Lung (tissue), 12 donors: ENCODE data around the gene PHIP. TPM values are rescaled to one million over a fixed set of nuclear protein-coding genes. Genes with fewer than 3 reads are reported as not detected.

Experiments
- ATAC-seq: fragments of 200-7000 bp; cut with Tn5 transposase; one replicate; pipeline ENCODE4 v1.9.1; 2020; ENCODE audit warnings: moderate number of reproducible peaks; ENCODE audit not compliant: insufficient read depth, low FRiP score
- DNase-seq, 3 donors: peaks; one replicate each; pipeline ENCODE4 v3.0.0-alpha.2; 2013 to 2017
- H3K27ac ChIP-seq, 2 donors: one replicate each; pipeline ENCODE4 v1.5.1; 2013; ENCODE audit warnings: mild to moderate bottlenecking in 2 of 2, moderate library complexity in 2 of 2, control low read depth in 1 of 2, inconsistent platforms in 1 of 2, low read depth in 1 of 2, low read length in 1 of 2
- H3K27me3 ChIP-seq, 3 donors: one replicate each; pipeline ENCODE4 v1.5.1; 2013; ENCODE audit warnings: low read length in 2 of 3; ENCODE audit not compliant: control insufficient read depth in 3 of 3, insufficient read depth in 3 of 3
- H3K36me3 ChIP-seq, 4 donors: one replicate each; pipeline ENCODE4 v1.5.1; 2013; ENCODE audit warnings: low read length in 4 of 4, mild to moderate bottlenecking in 1 of 4, moderate library complexity in 1 of 4; ENCODE audit not compliant: control insufficient read depth in 4 of 4, insufficient read depth in 4 of 4
- H3K4me1 ChIP-seq, 5 donors: one replicate each; pipeline ENCODE4 v1.5.1; 2013; ENCODE audit warnings: low read length in 5 of 5, mild to moderate bottlenecking in 2 of 5, moderate library complexity in 1 of 5; ENCODE audit not compliant: control insufficient read depth in 5 of 5, insufficient read depth in 5 of 5
- H3K4me3 ChIP-seq: one replicate; pipeline ENCODE4 v1.5.1; 2013; ENCODE audit warnings: mild to moderate bottlenecking, control low read depth, moderate library complexity
- H3K9ac ChIP-seq, 2 donors: one replicate each; pipeline ENCODE4 v1.5.1; 2013; ENCODE audit warnings: low read length in 2 of 2, control low read depth in 1 of 2; ENCODE audit not compliant: insufficient read depth in 1 of 2
- H3K9me3 ChIP-seq, 4 donors: one replicate each; pipeline ENCODE4 v1.5.1; 2013; ENCODE audit warnings: low read length in 3 of 4, mild to moderate bottlenecking in 1 of 4, moderate library complexity in 1 of 4; ENCODE audit not compliant: control insufficient read depth in 4 of 4, insufficient read depth in 3 of 4
- WGBS, 2 donors: extraction: QIAGEN DNeasy Blood & Tissue Kit; methylation state at CpG; one replicate each; pipeline ENCODE4 v1.1.7; 2013; 5-methylcytosine and 5-hydroxymethylcytosine counted together
- polyA plus RNA-seq, 2 donors: library from polyadenylated mRNA; stranded (reverse); fragments of 200-250 nt; gene quantifications; one replicate each; pipeline ENCODE4 v1.2.1, GENCODE V29; 2013
- total RNA-seq, 2 donors: library from RNA; depleted of rRNA in 1 of 2; stranded (reverse); fragments of >200 nt in 1 of 2; gene quantifications; one replicate each; pipeline ENCODE4 v1.2.1, GENCODE V29; 2014 to 2021
- TF ChIP-seq, protein P1 (sequence below): IDR thresholded peaks from 2 replicates; pipeline ENCODE4 v1.5.1; 2012; ENCODE audit warnings: mild to moderate bottlenecking; ENCODE audit errors: control extremely low read depth, extremely low read depth
- donor health status: control.
- donor health status: control.
- donor health status: Bipolar disorder and iron deficiency.
- donor health status: healthy.
- donor health status: DM: yes; HTN: yes; CAD: no.

The PHIP gene
- total and polyA plus RNA-seq, 4 donors, result 7.0 to 125 (median 19.1) TPM

- Histone ChIP-seq H3K9ac (no peak overlapping the region), H3K9me3 (no peaks in the 10 kb centered on the region), H3K4me1 (peaks cover 0 to 9% (median 3%) of the 10 kb centered on the region in 5 donors), H3K27me3 (no peaks in the 10 kb centered on the region), H3K4me3 (no peak overlapping the region), H3K36me3 (peaks cover 9 to 51% (median 18%) of the 10 kb centered on the region in 4 donors), H3K27ac (no peak overlapping the region)
- ATAC-seq (no peak), DNase-seq (peak in 2 of 3 donors; percentile 82 to 86)
- WGBS, 2 donors, result 82 to 85% methylated on average over 1 of the region's 1 CpG
- TF ChIP-seq, protein P1, sequence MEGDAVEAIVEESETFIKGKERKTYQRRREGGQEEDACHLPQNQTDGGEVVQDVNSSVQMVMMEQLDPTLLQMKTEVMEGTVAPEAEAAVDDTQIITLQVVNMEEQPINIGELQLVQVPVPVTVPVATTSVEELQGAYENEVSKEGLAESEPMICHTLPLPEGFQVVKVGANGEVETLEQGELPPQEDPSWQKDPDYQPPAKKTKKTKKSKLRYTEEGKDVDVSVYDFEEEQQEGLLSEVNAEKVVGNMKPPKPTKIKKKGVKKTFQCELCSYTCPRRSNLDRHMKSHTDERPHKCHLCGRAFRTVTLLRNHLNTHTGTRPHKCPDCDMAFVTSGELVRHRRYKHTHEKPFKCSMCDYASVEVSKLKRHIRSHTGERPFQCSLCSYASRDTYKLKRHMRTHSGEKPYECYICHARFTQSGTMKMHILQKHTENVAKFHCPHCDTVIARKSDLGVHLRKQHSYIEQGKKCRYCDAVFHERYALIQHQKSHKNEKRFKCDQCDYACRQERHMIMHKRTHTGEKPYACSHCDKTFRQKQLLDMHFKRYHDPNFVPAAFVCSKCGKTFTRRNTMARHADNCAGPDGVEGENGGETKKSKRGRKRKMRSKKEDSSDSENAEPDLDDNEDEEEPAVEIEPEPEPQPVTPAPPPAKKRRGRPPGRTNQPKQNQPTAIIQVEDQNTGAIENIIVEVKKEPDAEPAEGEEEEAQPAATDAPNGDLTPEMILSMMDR, result no peak
Observed at GRCh38 chr6:78986161-78986560, 91.9 kb downstream of the PHIP start.

- no peaks in the 10 kb centered on the region for H3K9me3 ChIP-seq
- WGBS, 2 donors, result 88 to 90% methylated on average over 4 of the region's 4 CpGs
- ATAC-seq, result no peak
- H3K4me3 ChIP-seq, result no peak overlapping the region
- H3K36me3 ChIP-seq, result peaks cover 9 to 50% (median 21%) of the 10 kb centered on the region in 4 donors
- no peak overlapping the region for H3K9ac ChIP-seq
- H3K4me1 ChIP-seq, result peaks cover 0 to 9% (median 3%) of the 10 kb centered on the region in 5 donors
- TF ChIP-seq, protein P1, result no peak
- no peaks in the 10 kb centered on the region for H3K27me3 ChIP-seq
- H3K27ac ChIP-seq, result peak overlapping the region in 1 of 2 donors; percentile 33
- peak in 1 of 3 donors; percentile 15 for DNase-seq
Observed at GRCh38 chr6:78984225-78984950, 93.7 kb downstream of the PHIP start.

DNA sequence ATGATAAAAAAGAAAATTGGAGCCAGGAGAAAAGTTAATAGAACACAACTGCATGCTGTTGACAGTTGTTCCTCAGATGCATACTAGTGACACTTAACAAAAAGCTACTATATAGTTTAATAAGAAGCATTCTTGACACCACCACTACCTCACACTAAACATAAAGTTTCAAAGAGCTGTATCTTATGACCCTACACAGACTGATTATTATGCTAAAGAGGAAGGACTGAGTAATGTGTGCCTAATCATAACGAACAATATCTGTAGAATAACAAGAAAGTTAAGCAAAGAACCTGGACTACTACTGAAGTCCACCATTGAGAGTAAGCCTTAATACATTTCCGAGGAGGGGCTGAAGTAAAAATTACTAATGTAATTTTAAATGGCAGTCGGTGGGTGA is 110.9 kb downstream of the PHIP start:
- Histone ChIP-seq H3K27ac (no peak overlapping the region), H3K4me3 (no peak overlapping the region), H3K27me3 (no peaks in the 10 kb centered on the region), H3K36me3 (peaks cover 7 to 39% (median 14%) of the 10 kb centered on the region in 4 donors), H3K9me3 (no peaks in the 10 kb centered on the region), H3K9ac (no peak overlapping the region), H3K4me1 (peaks cover 0 to 2% (median 0%) of the 10 kb centered on the region in 5 donors)
- no peak for DNase-seq
- TF ChIP-seq, protein P1, result no peak
- WGBS, 2 donors, result 92 to 93% methylated on average over 3 of the region's 3 CpGs
- ATAC-seq, result no peak
